Measurements from ENCODE around the gene CHRNA1. TPM values are rescaled to one million over a fixed set of nuclear protein-coding genes. Genes with fewer than 3 reads are reported as not detected.

The CHRNA1 gene
- total RNA-seq, 2 experiments from 2014 or later: not detected

- ChIA-PET POLR2A (interaction anchor here (0.6 to 1.1 kb wide), 2 partner anchors 15 to 146 kb away, joined by 3 read pairs; no protein-coding TSS in a partner anchor), CTCF (ENCODE audit: unreplicated experiment) (no interaction called here)
- Histone ChIP-seq H2AFZ (ENCODE audit: low read length) (no peak overlapping the region), H3K4me3 (ENCODE audit: low read depth, low read length, poor library complexity, severe bottlenecking) (no peak overlapping the region), H3K36me3 (ENCODE audit: insufficient read depth, low read length) (no peaks in the 10 kb centered on the region), H3K27ac (ENCODE audit: low read depth, low read length, poor library complexity, severe bottlenecking) (no peak overlapping the region), H3K4me2 (ENCODE audit: low read length) (peak overlapping the region; percentile 40; the same call in 1 of the 2 replicates), H3K9me2 (ENCODE audit: insufficient read depth, low read length) (no peaks in the 10 kb centered on the region), H3K4me1 (ENCODE audit: insufficient read depth, low read length, poor library complexity, severe bottlenecking) (no peaks in the 10 kb centered on the region), H3K9me3 (ENCODE audit: low read length) (no peaks in the 10 kb centered on the region), H4K20me1 (ENCODE audit: insufficient read depth, low read length) (no peaks in the 10 kb centered on the region), H3K79me2 (ENCODE audit: insufficient read depth, low read depth, low read length) (no peaks in the 10 kb centered on the region)
- DNase-seq (ENCODE audit: low spot score): no peak
- no TSS peak for BruUV-seq (replicated peaks)
- TF ChIP-seq, protein P1, sequence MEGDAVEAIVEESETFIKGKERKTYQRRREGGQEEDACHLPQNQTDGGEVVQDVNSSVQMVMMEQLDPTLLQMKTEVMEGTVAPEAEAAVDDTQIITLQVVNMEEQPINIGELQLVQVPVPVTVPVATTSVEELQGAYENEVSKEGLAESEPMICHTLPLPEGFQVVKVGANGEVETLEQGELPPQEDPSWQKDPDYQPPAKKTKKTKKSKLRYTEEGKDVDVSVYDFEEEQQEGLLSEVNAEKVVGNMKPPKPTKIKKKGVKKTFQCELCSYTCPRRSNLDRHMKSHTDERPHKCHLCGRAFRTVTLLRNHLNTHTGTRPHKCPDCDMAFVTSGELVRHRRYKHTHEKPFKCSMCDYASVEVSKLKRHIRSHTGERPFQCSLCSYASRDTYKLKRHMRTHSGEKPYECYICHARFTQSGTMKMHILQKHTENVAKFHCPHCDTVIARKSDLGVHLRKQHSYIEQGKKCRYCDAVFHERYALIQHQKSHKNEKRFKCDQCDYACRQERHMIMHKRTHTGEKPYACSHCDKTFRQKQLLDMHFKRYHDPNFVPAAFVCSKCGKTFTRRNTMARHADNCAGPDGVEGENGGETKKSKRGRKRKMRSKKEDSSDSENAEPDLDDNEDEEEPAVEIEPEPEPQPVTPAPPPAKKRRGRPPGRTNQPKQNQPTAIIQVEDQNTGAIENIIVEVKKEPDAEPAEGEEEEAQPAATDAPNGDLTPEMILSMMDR (conservative IDR thresholded peaks at IDR 0.05; ENCODE audit: low read length): no peak
- no peak for TF ChIP-seq EZH2phosphoT487 (IDR thresholded peaks at IDR 0.05; ENCODE audit: borderline replicate concordance, low read depth, low read length)
- intact Hi-C loops (cut with micrococcal nuclease; ENCODE audit: unreplicated experiment): no loop called here
Observed at GRCh38 chr2:174789001-174789400, 24.7 kb upstream of the CHRNA1 start.

- BruUV-seq (replicated peaks): no TSS peak
- H3K36me3 ChIP-seq (ENCODE audit: insufficient read depth, low read length): no peaks in the 10 kb centered on the region
- no peaks in the 10 kb centered on the region for H3K9me2 ChIP-seq (ENCODE audit: insufficient read depth, low read length)
- CTCF ChIA-PET (ENCODE audit: unreplicated experiment): no interaction called here
- intact Hi-C loops (cut with micrococcal nuclease; ENCODE audit: unreplicated experiment): no loop called here
- H3K9me3 ChIP-seq (ENCODE audit: low read length): no peaks in the 10 kb centered on the region
- TF ChIP-seq, protein P1 (conservative IDR thresholded peaks at IDR 0.05; ENCODE audit: low read length): no peak
- TF ChIP-seq EZH2phosphoT487 (IDR thresholded peaks at IDR 0.05; ENCODE audit: borderline replicate concordance, low read depth, low read length): no peak
- no peaks in the 10 kb centered on the region for H3K4me1 ChIP-seq (ENCODE audit: insufficient read depth, low read length, poor library complexity, severe bottlenecking)
- H3K79me2 ChIP-seq (ENCODE audit: insufficient read depth, low read depth, low read length): no peaks in the 10 kb centered on the region
- H3K27ac ChIP-seq (ENCODE audit: low read depth, low read length, poor library complexity, severe bottlenecking): no peak overlapping the region
- DNase-seq (ENCODE audit: low spot score): peak; percentile 15
- no peaks in the 10 kb centered on the region for H4K20me1 ChIP-seq (ENCODE audit: insufficient read depth, low read length)
- POLR2A ChIA-PET: interaction anchor here (1.1 kb wide), 1 partner anchor 15 kb away, joined by 3 read pairs; no protein-coding TSS in a partner anchor
- H3K4me2 ChIP-seq (ENCODE audit: low read length): peak overlapping the region; percentile 40; the same call in 1 of the 2 replicates
- 0 out of 2 replicates have a peak overlapping the region, but pooled peaks have one; percentile 28 for H2AFZ ChIP-seq (ENCODE audit: low read length)
- H3K4me3 ChIP-seq (ENCODE audit: low read depth, low read length, poor library complexity, severe bottlenecking): no peak overlapping the region
Observed at GRCh38 chr2:174788291-174788929, 24.1 kb upstream of the CHRNA1 start.

DNA sequence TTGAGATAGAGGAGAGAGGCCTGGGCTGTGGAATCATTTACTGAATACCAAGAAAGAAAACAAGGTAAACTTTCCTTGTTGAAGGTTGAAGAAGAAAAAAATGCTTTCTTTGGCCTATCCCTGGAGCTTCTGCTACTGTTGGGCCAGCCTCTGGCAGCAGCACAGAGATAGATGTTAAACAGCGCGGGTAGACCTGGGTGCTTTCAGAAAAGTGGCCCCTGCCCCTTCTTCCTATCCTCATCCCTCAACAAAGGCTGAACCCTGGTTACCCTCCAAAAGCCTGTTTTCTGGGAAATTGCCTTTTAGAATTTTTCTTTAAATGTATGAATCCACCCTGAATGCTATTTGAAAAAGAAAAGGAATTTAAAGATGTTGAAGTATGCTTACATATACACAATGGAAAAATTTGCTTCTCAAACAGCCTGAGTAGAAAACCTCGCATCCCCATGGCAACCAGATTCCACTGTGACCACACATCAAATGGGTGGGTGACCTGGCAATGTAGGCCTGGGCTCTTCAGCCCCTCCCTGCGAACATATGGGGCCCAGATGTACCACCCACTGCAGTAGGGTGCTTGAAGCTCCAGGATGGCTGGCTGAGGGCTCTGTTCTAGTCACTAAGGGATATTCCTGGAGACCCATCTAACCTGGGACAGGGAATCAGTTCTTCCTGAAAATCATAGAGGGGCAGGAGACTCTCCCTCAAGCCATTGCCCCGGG, 23.4 kb upstream of the CHRNA1 start:
- no peak for TF ChIP-seq EZH2phosphoT487 (IDR thresholded peaks at IDR 0.05; ENCODE audit: borderline replicate concordance, low read depth, low read length)
- TF ChIP-seq, protein P1 (conservative IDR thresholded peaks at IDR 0.05; ENCODE audit: low read length): no peak
- H3K4me3 ChIP-seq (ENCODE audit: low read depth, low read length, poor library complexity, severe bottlenecking): no peak overlapping the region
- no peak overlapping the region for H3K4me2 ChIP-seq (ENCODE audit: low read length)
- no peaks in the 10 kb centered on the region for H3K4me1 ChIP-seq (ENCODE audit: insufficient read depth, low read length, poor library complexity, severe bottlenecking)
- intact Hi-C loops (cut with micrococcal nuclease; ENCODE audit: unreplicated experiment): no loop called here
- H3K79me2 ChIP-seq (ENCODE audit: insufficient read depth, low read depth, low read length): no peaks in the 10 kb centered on the region
- no peaks in the 10 kb centered on the region for H4K20me1 ChIP-seq (ENCODE audit: insufficient read depth, low read length)
- CTCF ChIA-PET (ENCODE audit: unreplicated experiment): no interaction called here
- 0 out of 2 replicates have a peak overlapping the region, but pooled peaks have one; percentile 28 for H2AFZ ChIP-seq (ENCODE audit: low read length)
- DNase-seq (ENCODE audit: low spot score): no peak
- H3K9me3 ChIP-seq (ENCODE audit: low read length): no peaks in the 10 kb centered on the region
- H3K36me3 ChIP-seq (ENCODE audit: insufficient read depth, low read length): no peaks in the 10 kb centered on the region
- BruUV-seq (replicated peaks): no TSS peak
- POLR2A ChIA-PET: no interaction called here
- H3K9me2 ChIP-seq (ENCODE audit: insufficient read depth, low read length): no peaks in the 10 kb centered on the region
- H3K27ac ChIP-seq (ENCODE audit: low read depth, low read length, poor library complexity, severe bottlenecking): no peak overlapping the region
